ENCODE results near the gene TPD52L1. TPM values are rescaled to one million over a fixed set of nuclear protein-coding genes. Genes with fewer than 3 reads are reported as not detected.

The TPD52L1 gene
- total and polyA plus RNA-seq, 8 donors, result 21.2 to 51.6 (median 24.4) TPM

- Histone ChIP-seq H3K4me1 (peaks cover 0 to 13% (median 5%) of the 10 kb centered on the region in 3 donors), H3K27ac (peak within 1 kb of the TSS; percentile 77 to 88 (median 84)), H3K36me3 (peaks cover 0 to 7% (median 0%) of the 10 kb centered on the region in 3 donors), H3K9me3 (no peaks in the 10 kb centered on the region), H3K4me3 (peak within 1 kb of the TSS; percentile 78 to 84 (median 80)), H3K27me3 (no peaks in the 10 kb centered on the region)
- intact Hi-C loops (cut with DNase I), result loop anchor here in 1 of 3 donors (10.0 kb wide), 1 partner anchor 463 kb away; no protein-coding TSS in a partner anchor
- ATAC-seq, result peak; percentile 89 to 93 (median 90)
- no peak for FAIRE-seq
- TF ChIP-seq, protein P1, sequence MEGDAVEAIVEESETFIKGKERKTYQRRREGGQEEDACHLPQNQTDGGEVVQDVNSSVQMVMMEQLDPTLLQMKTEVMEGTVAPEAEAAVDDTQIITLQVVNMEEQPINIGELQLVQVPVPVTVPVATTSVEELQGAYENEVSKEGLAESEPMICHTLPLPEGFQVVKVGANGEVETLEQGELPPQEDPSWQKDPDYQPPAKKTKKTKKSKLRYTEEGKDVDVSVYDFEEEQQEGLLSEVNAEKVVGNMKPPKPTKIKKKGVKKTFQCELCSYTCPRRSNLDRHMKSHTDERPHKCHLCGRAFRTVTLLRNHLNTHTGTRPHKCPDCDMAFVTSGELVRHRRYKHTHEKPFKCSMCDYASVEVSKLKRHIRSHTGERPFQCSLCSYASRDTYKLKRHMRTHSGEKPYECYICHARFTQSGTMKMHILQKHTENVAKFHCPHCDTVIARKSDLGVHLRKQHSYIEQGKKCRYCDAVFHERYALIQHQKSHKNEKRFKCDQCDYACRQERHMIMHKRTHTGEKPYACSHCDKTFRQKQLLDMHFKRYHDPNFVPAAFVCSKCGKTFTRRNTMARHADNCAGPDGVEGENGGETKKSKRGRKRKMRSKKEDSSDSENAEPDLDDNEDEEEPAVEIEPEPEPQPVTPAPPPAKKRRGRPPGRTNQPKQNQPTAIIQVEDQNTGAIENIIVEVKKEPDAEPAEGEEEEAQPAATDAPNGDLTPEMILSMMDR (IDR thresholded peaks at IDR 0.05), result no peak
- DNase-seq, result peak; percentile 68 to 89 (median 75)
- 2 to 3% methylated on average over 53 to 67 of the region's 67 CpGs for WGBS, 2 donors
Measured at GRCh38 chr6:125301435-125302391, 148.1 kb downstream of the TPD52L1 start, which contains the start of gene HDDC2. TSS of gene HDDC2 (minus strand) at chr6:125301967. CDS start at chr6:125301932, 35 bp downstream.

DNA sequence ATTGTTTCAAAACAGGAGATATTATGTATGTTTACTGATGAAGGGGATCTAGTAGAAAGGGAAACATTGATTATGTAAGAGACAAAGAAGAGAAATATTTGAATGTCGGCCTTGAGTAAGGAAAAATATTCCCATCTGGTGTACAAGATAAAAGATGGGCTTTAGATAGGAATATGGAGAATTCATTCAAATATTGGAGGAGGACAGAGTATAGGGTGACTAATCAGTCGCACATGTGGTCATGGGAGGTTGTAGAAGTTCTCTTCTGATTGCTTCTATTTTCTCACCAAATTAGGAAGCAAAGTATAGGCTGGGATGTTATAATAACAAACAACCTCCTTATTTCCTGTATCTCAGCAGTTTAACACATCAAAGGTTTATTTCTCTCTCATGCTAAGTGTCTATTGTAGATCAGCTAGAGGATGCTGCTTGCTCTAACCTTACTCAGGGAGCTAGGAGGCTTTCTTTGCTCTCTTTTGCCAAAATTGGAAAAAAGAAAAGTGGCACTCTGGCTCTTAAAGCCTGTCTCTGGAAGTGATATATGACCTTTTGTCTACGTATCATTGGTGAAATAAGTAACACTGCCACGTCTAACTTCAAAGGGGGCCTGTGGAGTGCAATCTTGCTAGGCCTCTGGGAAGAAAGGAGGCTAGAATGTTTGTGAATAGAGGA lies 149.4 kb downstream of the TPD52L1 start:
- 82 to 85% methylated on average over 4 of the region's 4 CpGs for WGBS, 2 donors
- intact Hi-C loops (cut with DNase I), result loop anchor here in 1 of 3 donors (10.0 kb wide), 1 partner anchor 462 kb away; no protein-coding TSS in a partner anchor
- DNase-seq, result no peak

GRCh38 chr6:125303512-125303854 lies 149.9 kb downstream of the TPD52L1 start:
- 92 to 100% methylated on average over 1 of the region's 1 CpG for WGBS, 2 donors
- TF ChIP-seq, protein P1 (IDR thresholded peaks at IDR 0.05), result no peak
- Histone ChIP-seq H3K36me3 (no peaks in the 10 kb centered on the region), H3K4me1 (peaks cover 0 to 13% (median 5%) of the 10 kb centered on the region in 3 donors), H3K27ac (no peak overlapping the region), H3K9me3 (no peaks in the 10 kb centered on the region), H3K4me3 (no peak overlapping the region), H3K27me3 (no peaks in the 10 kb centered on the region)
- DNase-seq (no peak), ATAC-seq (no peak), FAIRE-seq (no peak)
- intact Hi-C loops (cut with DNase I), result loop anchor here in 1 of 3 donors (10.0 kb wide), 1 partner anchor 461 kb away; no protein-coding TSS in a partner anchor

More for the DNA sequence above, 149.4 kb downstream of the TPD52L1 start:
- TF ChIP-seq, protein P1 (IDR thresholded peaks at IDR 0.05), result no peak
- Histone ChIP-seq H3K27me3 (no peaks in the 10 kb centered on the region), H3K9me3 (no peaks in the 10 kb centered on the region), H3K27ac (no peak overlapping the region), H3K4me1 (peaks cover 0 to 13% (median 5%) of the 10 kb centered on the region in 3 donors), H3K4me3 (no peak overlapping the region), H3K36me3 (no peaks in the 10 kb centered on the region)
- no peak for FAIRE-seq
- no peak for ATAC-seq

- no peak for DNase-seq
- no peaks in the 10 kb centered on the region for H3K9me3 ChIP-seq
- no peak overlapping the region for H3K4me3 ChIP-seq
- H3K36me3 ChIP-seq, result no peaks in the 10 kb centered on the region
- intact Hi-C loops (cut with DNase I), result loop anchor here in 2 of 3 donors (5.0 to 10.0 kb wide), 2 partner anchors 460 to 462 kb away; no protein-coding TSS in a partner anchor
- TF ChIP-seq, protein P1 (IDR thresholded peaks at IDR 0.05), result no peak
- no peak for FAIRE-seq
- 82 to 83% methylated on average over 3 of the region's 3 CpGs for WGBS, 2 donors
- no peak for ATAC-seq
- peaks cover 0 to 8% (median 4%) of the 10 kb centered on the region in 3 donors for H3K4me1 ChIP-seq
- no peaks in the 10 kb centered on the region for H3K27me3 ChIP-seq
- H3K27ac ChIP-seq, result no peak overlapping the region
Measured at GRCh38 chr6:125304970-125305660, 151.5 kb downstream of the TPD52L1 start.

Measured in pancreas (tissue), 10 donors.